HG03280 (cell line): ENCODE data around the gene LILRA6.
"Not testable (repeated sequence)": the region's sequence is repeated elsewhere in the genome, so short reads cannot be mapped to it uniquely, and the experiment has no call there.

Source experiments
- ATAC-seq: cut with Tn5 transposase; IDR thresholded peaks from one replicate; pipeline ENCODE4 v1.9.1; 2021; ENCODE audit warnings: mild to moderate bottlenecking, moderate library complexity; ENCODE audit not compliant: unreplicated experiment

The LILRA6 gene

DNA sequence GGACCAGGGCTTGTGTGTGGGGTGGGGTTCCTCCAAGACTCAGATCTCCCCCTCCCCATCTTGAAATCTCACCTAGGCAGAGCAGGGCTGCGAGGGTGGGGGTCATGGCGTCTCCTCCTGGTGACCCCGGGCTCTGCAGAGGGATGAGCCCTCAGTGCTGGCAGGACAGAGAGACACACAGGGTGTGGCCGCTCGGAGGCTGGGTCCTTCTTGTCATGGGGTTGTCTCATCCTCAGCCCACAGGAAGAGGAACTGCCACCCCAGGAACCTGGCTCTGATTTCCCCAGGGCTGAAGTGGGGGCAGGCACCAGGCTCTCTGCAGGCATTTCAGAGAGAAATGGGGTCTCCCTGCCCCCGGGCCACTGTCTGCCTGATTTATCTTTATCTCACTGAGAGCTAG lies at the start of gene LILRA6:
Gene LILRA6 (minus strand): TSS at position 145 of the 400 bp plus-strand sequence.
- not testable (repeated sequence) for ATAC-seq

DNA sequence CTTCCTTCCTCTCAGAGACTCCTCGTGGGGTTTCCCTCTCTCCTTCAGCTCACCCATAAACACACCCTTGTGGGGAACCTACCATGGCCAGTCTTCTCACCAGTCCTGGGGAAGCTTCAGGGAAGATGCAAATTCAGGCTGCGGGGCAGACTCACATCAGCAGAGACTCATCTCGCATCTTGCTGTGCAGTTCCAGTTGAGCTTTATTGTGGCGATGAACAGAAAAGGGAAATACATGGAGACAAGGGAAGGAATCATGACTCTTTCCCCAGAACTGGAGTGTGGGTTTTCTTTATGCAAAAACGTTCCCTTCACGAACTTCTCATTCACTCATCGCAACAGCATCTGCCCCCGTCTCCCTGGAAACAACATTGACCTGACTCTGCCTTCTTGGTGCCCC lies 46.6 kb upstream of the LILRA6 start:
- not testable (repeated sequence) for ATAC-seq

- ATAC-seq: no peak
Observed at GRCh38 chr19:54287456-54287855, 44.9 kb upstream of the LILRA6 start.

DNA sequence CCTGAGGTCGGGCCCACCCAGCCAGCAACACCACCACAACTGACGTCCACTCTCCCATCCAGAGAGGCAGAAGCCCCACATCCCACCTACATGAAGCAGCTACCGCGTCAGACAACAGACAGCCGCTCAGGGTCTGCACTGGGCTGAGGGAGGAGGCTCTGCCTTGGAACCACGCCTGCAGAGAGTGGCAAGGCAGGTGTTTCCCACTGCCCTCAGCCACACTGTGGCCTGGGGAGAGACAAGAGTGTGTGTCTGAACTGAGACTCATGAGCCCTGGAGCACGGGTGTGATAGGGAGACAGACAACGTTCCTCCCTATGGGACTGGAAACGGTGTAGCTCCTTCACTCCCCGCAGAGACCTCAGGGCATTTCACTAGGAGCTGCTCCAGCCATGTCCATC lies 43.7 kb upstream of the LILRA6 start:
- not testable (repeated sequence) for ATAC-seq

- not testable (repeated sequence) for ATAC-seq
Observed at GRCh38 chr19:54285427-54286056, 43.0 kb upstream of the LILRA6 start.

GRCh38 chr19:54282686-54283470 lies 40.3 kb upstream of the LILRA6 start:
- no peak for ATAC-seq

DNA sequence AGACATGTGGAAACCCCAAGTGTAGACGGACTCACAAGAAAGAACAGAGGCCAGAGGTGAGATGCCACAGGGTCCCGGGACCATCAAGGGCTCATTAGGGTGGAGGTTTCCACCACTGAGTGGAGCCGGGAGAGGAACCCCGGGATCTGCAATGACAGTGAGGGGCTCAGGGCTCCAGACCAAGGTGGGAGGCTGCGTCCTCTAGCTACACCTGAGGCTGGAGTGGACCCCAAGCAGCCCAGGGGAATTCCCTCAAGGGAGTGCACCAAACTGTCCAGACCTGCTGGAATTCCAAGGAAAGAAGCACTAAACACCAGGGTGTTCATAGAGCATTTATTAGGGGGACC lies 39.1 kb upstream of the LILRA6 start:
- not testable (repeated sequence) for ATAC-seq

DNA sequence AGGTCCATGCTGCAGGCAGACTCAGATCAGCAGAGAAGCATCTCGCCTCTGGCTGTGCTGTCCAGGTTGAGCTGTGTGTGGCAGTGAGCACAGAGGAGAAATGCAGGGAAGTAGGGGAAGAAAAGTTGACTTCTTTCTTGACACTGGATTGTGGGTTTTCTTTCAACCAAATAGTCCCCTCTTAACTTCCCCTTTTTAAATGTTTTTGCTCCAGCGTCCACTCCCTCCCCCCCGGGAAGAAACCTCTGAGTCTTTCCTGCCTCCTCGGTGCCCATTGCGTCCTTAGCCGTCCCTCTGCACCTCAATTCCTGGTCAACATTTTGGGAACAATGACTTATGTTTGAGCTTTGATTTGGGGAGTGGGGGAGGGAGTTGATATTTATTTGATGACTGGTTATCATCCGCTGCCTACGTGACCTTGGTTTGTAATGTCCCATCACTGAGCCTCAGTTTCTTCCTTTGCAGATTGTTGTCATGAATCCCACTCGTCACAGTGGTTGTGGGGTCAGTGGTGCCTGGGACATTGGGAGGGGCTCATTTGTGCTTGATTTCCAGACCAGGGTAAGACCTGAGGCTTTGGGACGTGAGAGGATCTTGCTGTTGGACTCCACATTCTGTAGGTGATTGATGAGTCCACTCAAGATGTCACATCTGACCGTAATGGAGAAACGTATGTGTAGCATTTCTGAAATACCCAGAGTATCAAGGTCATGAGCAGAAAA lies 38.6 kb upstream of the LILRA6 start, which contains the start of gene LILRB2:
Gene LILRB2 (minus strand): TSS at position 104 of the 722 bp plus-strand sequence. CDS start 614 bp downstream, outside the sequence.
- ATAC-seq: no peak

GRCh38 chr19:54280441-54280840 lies 37.9 kb upstream of the LILRA6 start:
- not testable (repeated sequence) for ATAC-seq

- ATAC-seq: not testable (repeated sequence)
Observed at GRCh38 chr19:54280025-54280424, 37.4 kb upstream of the LILRA6 start.

DNA sequence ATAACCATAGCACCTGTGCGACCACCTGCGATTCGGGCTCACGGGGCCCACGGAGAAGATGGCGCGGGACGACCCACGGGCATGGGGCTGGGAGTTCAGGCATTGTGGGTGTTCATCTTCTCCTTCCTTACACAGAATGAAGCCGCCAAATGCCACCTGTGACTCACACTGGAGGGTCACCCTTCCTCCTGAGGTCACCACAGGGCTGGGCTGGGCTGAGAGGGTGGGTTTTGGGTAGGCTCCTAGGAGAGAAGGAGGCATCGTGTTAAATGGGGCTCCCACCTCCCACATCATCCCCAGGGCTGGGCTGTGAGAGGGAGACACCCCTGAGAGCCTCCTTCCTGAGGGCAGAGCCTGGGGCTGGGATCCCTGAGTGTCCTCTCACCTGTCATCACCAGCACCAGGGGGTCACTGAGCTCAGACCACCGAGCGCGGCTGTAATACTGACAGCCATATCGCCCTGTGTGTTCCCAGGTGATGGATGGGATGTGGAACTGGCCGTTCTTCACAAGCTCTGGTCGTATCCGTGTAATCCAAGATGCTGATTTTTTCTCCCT lies 36.9 kb upstream of the LILRA6 start:
- no peak for ATAC-seq

DNA sequence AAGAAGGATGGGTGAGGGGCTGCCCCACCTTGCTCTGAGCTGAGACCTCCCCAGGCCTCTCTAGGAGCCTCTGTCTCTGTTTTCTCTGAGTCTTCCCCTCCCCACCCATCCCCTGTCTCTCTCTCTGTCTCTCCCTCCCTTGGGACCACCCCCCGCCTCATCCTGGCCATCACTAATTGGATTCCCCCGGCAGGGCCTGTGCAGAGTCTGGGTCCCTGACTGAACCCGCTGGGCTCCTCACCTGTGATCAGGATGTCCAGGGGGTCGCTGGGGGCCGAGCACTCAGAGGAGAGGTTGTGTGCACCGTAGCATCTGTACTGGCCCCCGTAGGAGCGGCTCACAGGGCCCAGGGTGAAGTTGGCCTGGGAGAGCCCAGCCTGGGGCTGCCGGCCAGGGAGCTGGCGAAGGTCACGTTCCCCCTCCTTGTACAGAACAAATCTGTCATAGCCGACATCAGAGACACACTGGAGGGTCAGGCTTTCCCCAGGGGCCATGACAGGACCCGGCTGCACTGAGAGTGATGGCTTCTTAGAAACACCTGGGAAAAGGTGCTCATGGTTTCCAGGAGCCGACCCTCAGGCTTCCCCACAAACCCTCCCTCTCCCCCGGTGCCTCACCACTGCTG lies 36.1 kb upstream of the LILRA6 start:
- not testable (repeated sequence) for ATAC-seq

DNA sequence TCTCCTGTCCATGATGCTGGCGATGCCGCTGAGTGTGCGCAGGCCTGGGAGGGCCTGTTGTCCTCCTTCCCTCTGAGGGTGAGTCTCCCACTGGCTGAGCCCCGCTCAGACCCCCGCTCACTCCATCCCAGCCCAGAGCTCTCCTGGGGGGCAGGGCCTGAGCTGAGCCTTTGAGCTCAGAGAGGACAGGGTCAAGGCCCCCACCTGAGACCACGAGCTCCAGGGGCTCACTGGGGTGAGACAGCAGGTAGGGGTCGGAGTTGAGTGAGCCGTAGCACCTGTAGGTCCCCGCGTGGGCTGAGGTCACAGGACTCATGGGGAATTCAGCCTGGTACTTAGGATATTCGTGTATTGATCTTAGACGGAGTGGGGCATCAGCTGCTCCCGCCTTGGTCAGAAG lies 35.5 kb upstream of the LILRA6 start:
- ATAC-seq: not testable (repeated sequence)

DNA sequence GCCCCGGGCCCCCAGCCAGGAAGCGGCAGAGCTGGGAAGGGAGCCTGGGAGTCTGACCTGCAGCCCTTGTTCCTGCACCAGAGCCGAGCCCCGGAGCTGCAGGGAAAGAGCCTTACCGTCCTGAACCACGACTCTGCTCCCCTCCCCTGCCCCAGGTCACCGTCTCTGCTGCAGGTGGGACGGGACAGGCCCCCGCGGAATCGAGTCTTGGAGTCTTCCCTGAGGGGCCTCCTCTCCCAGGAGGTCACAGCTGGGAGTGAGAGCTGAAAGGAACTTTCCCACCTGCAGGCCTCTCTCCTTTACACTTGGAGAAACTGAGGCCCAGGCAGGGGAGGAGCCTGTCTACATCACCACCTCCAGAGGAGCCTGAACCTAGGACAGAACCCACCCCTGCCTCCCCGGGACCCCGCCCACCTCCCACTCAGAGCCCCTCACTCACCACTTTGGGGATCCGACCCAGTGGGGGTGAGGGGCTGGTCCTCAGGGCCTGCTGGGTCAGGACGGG lies 34.6 kb upstream of the LILRA6 start:
- ATAC-seq: not testable (repeated sequence)

GRCh38 chr19:54275951-54276350 lies 33.4 kb upstream of the LILRA6 start:
- no peak for ATAC-seq

- ATAC-seq: not testable (repeated sequence)
Observed at GRCh38 chr19:54274516-54274915, 31.9 kb upstream of the LILRA6 start.

GRCh38 chr19:54273821-54274220 lies 31.2 kb upstream of the LILRA6 start:
- no peak for ATAC-seq

DNA sequence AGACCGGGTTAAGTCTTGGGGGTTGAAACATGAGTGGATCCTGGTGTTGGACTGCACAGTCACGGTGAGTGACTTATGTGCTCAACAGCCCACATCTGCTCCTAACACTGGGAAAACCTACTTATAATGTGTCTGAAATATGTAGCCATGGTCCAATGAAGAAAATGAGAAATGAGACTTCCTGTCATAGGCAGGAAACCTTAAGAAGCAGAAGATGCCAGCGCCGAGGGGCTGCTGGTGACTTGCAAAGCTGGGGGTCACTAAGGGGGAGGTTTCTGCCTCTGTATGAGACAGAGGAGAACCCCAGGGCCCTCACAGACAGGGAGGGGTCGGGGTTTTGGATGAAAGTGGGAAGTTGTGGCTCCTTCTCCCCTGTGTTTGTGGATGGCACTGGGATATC lies 29.6 kb upstream of the LILRA6 start:
- ATAC-seq: not testable (repeated sequence)

DNA sequence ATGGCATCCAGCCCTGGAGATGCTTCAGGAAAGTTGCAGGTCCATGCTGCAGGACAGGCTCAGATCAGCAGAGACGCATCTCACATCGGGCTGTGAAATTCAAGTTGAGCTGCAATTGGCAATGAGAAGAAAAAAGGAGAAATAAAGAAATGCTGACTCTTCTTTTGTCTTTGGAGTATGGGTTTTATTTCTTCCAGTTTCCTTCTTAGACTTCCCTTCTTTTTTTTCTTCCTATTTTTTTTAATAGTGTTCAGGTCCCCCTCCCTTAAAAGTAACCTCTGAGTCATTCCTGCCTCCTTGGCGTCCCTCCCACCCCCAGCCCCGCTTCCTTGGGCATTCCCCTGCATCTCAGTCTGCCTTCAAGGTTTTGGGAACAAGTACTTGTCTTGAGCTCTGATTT lies 29.0 kb upstream of the LILRA6 start:
- not testable (repeated sequence) for ATAC-seq

GRCh38 chr19:54271106-54271505 lies 28.5 kb upstream of the LILRA6 start:
- ATAC-seq: no peak

- ATAC-seq: no peak
Observed at GRCh38 chr19:54268936-54269335, 26.3 kb upstream of the LILRA6 start.
